Testis (tissue), 2 donors: ENCODE measurements around the gene RPL18A.

Source experiments
- POLR2A ChIP-seq: fragments of 450-650 bp; IDR thresholded peaks from one replicate; pipeline ENCODE4 v1.6.1; 2017; ENCODE audit warnings: antibody characterized with exemption, mild to moderate bottlenecking, moderate library complexity
- TF ChIP-seq, protein P1 (sequence below), 3 experiments: fragments of 450-650 bp in 2 of 3; fragments of 200-600 bp in 1 of 3; sonication (generic) in 1 of 3; IDR thresholded peaks; one replicate each; pipeline ENCODE4 v1.5.1; 2016 to 2019; ENCODE audit warnings: antibody characterized with exemption in 3 of 3, mild to moderate bottlenecking in 2 of 3, moderate library complexity in 1 of 3

DNA sequence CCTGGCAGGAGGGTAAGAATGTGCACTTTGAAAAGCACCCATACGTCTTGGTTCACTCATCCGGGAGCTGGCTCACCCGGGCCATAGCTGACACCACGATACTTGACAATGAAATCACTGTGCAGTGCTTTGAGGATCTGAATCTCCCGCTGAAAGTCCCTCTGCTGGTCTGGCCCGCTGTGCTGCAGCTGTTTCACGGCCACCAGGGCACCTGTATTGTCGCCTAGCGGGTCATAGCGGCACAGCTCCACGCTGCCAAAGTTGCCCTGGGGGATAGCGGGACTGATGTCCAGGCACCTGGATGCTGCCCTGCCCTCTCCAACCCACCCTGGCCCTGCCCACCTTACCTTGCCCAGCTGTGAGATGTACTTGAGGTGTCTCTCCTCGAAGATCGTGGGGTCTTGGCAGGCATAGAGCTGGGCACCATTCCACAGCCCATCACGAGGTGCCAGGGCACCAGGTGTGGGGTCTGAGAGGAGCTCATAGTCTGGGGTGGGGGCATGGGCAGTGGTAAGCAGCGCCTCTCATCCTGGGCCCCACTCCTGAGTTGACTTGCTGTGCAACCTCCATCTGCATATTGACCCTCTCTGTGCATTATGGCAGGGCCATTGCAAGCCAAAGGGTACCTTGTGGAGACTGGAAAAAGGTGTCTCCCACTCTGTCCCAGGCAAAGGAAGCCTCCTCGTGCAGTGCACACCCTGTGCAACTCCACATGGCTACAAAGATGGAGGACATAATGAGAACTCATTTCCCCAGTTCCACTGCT lies 27.1 kb upstream of the RPL18A start:
- TF ChIP-seq, protein P1, sequence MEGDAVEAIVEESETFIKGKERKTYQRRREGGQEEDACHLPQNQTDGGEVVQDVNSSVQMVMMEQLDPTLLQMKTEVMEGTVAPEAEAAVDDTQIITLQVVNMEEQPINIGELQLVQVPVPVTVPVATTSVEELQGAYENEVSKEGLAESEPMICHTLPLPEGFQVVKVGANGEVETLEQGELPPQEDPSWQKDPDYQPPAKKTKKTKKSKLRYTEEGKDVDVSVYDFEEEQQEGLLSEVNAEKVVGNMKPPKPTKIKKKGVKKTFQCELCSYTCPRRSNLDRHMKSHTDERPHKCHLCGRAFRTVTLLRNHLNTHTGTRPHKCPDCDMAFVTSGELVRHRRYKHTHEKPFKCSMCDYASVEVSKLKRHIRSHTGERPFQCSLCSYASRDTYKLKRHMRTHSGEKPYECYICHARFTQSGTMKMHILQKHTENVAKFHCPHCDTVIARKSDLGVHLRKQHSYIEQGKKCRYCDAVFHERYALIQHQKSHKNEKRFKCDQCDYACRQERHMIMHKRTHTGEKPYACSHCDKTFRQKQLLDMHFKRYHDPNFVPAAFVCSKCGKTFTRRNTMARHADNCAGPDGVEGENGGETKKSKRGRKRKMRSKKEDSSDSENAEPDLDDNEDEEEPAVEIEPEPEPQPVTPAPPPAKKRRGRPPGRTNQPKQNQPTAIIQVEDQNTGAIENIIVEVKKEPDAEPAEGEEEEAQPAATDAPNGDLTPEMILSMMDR (IDR thresholded peaks at IDR 0.05), result no peak
- no peak for TF ChIP-seq POLR2A
